SU-DHL-6 (cell line): Measurements from ENCODE around the gene INO80.

Experiments
- CTCF ChIP-seq: fragments of 200-600 bp; sonication (generic); IDR thresholded peaks from one replicate; pipeline ENCODE4 v1.5.1; 2017; ENCODE audit warnings: antibody characterized with exemption, mild to moderate bottlenecking, low read length, moderate library complexity; ENCODE audit not compliant: insufficient read depth, poor library complexity, severe bottlenecking
- EZH2phosphoT487 ChIP-seq: fragments of 200-600 bp; sonication (generic), shearing (Covaris generic); conservative IDR thresholded peaks from 2 replicates; pipeline ENCODE4 v1.6.1; 2018; ENCODE audit warnings: mild to moderate bottlenecking, antibody characterized with exemption, low read length, moderate library complexity, mixed read lengths

- TF ChIP-seq CTCF (no peak), EZH2phosphoT487 (no peak)
Observed at GRCh38 chr15:41139619-41140018, 23.5 kb upstream of the INO80 start.
